Fibroblast of skin of left quadriceps (primary cell): ENCODE measurements around the gene CPPED1.

ENCODE experiments used
- DNase-seq, 2 experiments: peaks; one replicate each; pipeline ENCODE4 v3.0.0-alpha.2; 2013; ENCODE audit warnings: low read depth in 2 of 2

The CPPED1 gene

DNA sequence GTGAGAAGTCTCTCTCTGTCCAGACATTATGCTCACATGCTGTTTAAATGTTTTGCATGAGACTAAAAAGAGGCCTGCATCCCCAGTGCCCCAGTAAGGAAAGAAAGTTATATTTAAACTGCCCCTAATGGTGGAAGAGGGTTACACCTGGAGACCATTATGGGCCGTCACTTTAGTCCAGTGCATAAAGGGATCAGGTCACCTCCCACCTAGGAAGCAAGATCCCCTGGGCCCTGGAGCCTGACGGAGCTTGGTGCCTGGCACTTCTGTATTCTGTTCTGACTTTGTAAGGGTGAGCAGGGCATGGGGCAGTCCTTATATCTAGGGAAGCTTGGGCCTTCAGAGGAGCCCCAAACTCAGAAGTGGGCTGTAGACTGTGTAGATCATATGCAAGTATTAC lies 67.9 kb downstream of the CPPED1 start:
- no peak for DNase-seq

DNA sequence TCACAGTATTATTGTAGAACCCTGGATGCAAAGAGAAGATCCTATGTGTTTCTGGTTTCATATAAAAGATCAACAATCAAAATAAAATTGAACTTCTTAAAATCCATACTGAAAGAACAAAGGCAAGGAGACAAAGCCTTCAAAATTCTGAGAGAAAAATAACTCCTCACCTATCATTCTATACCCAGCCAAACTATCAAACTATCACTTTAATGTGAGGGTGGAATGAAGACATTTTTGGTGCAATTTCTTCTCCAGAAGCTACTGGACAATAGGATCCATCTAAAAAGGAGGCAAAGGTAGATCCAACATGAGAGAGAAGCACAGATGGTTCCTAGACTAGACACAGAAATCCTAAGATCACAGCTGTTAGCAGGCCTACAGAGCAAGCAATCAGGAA lies 71.1 kb downstream of the CPPED1 start:
- no peak for DNase-seq

DNA sequence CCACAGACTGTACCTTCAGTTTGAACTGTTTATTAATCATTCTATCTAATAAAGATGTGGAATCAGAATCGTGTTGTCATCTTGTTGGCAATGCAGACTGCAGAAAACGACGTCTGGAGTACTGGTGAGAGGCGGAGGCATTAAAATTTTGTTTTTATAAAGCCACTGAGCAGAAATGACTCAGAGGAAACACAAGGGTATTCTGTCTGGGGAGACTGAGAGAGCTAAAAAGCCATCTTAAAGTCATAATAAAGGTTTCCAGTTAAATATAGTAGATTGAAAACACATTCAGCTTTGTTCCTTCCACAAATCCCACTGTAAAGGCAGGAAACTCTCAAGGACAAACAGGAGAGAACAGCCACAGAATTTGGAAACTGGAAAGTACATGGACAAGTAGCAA lies 74.2 kb downstream of the CPPED1 start:
- peak; percentile 50 to 56 for DNase-seq

DNA sequence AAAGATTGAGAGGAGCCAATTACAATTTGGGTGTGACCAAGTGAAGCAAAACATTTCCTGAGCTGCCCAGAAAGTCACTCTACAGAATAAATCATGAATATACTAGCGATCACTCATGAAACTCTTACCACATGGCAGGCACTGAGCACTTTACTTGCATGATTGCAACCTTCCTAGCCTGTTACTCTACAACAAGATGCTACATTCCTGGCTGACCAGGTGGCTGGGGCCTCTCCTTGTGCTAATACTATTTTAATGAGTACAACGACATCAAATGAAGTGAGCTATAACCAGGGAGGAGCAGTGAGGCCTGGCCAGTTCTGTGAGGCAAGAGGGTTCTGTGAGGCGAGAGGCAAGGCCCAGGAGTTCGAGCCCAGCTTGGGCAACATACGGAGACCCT lies 75.2 kb downstream of the CPPED1 start:
- no peak for DNase-seq

DNA sequence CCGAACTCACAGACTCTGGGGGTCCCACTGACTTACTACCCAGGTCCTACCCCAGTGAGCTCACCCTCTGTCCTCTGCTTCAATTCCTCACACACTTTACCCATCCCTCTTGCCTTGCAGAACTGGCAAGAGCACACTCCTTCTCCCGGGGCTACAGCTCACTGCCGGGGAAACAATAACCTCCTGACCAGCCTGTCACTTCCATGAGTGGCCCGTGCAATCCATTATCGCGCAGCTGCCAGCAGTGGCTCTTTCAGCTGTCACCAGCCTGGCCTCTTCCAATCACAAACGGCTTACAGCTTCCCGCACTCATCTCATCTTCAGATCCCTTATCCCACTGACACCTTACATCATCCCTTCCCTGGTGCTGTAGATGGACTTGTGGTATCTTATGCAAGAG lies 79.5 kb downstream of the CPPED1 start:
- DNase-seq: no peak

DNA sequence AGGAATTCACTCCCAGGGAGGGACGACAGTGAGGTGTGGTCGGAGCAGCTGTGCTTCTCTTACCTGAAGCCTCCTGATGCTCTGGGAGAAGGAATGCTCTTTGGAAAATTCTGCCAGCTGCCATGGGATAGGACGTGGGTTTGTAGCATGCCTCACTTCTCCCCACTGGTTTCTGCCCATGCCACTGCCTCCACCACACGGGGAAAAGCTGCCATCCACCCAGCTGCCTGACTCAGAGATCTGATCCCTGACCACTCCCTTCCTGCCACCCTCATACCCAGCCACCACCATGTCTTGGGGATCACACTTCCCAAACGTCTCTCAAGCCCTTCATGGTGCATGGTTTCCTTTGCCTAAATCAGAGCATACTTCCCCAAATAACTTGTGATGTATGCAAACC lies 80.0 kb downstream of the CPPED1 start:
- no peak for DNase-seq

DNA sequence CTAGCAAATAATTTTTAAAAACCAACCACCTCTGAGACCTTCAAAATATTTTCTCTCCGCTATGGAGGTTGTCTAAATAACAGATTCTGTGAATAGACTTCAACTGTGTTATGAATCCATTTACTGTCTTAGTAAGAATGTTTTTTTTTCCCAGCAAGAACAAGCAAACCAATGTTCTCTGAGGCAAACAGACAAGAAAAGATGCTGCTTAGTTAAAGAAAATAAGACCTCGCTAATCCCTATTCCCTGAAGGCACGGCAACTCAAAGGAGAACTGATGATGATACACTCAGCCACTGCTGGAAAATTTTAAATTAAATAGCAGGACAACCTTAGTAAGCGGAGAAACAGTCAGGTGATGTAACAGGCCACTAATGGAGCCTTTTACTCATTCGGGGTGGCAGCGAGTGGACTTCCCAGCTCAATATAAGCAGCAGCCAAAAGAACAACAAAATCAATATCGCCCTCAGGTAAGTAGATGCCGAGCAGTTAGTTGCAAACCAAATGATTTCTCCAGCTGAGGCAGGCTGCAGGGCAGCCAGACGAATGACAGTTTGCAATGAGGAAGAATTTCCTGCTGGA lies 81.8 kb downstream of the CPPED1 start:
- DNase-seq: no peak

DNA sequence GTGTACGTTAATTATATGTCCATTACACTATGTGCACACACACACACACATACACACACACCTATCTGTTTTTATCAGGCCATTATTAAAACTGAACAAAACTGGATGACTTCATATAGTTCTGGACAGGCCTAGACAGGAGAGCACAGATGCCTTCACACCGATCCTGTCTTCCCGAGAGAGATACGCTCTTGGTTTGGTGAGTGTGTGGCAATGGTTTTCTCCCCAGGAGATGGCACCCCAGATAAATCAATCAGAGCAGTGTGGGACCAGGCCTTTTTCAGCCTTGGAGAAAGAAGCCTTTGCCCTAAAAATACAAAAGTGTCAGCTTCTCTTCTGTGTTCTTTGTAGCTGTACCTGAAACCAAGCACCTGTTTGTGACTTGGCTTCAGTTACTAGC lies 83.7 kb downstream of the CPPED1 start:
- DNase-seq: no peak

DNA sequence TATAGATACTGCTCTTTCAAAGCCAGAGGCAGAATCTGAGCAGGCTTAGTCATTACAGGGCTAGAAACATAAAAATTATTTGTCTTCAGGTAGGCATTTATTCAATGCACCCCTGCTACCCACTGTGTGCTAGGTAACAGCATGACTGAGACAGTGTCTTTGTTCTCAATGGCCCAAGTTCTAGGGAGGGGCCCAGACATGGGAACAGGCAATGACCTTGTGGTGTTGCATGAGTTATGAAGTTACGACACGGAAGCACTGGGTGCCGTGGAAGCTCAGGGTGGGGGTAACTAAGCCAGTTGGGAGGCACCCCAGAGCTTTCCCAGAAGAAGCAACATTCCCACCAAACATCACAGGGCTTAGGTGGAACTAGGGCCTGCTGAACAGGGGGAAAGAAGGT lies 87.0 kb downstream of the CPPED1 start:
- DNase-seq: no peak

DNA sequence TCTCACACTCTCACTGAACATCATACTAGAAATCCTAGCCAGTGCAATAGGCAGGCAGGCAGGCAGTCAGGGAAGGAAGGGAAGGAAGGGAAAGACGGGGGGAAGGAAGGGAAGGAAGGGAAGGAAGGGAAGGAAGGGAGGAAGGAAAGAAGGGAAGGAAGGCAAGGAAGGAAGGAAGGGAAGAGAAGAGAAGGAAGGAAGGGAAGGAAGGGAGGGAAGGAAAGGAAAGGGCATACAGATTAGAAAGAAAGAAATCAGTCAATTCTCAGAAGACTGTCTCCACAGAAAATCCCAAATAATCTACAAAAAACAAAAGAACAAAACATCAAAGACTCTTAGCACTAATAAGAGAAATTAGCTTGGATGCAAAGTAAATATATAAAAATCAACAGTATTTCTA lies 93.9 kb downstream of the CPPED1 start:
- no peak for DNase-seq

DNA sequence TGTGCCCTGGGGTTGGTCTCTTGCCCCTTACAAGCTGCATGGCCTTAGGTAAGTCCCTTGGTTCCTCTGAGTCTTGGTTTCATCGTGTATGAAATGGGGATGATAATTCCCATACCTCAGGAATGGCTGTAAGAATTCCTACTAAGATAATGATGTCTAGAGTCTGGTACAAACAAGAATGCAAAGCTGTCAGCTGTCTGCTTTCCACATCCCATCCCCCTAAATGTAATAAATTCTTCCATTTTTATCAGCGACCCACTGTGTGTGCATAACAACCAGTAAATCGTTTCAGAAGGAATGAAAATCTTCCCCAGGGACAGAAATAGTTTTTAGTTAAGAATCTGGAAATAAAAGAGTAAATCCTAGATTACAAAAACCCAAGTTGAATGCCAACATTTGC lies 95.4 kb downstream of the CPPED1 start:
- DNase-seq: no peak

DNA sequence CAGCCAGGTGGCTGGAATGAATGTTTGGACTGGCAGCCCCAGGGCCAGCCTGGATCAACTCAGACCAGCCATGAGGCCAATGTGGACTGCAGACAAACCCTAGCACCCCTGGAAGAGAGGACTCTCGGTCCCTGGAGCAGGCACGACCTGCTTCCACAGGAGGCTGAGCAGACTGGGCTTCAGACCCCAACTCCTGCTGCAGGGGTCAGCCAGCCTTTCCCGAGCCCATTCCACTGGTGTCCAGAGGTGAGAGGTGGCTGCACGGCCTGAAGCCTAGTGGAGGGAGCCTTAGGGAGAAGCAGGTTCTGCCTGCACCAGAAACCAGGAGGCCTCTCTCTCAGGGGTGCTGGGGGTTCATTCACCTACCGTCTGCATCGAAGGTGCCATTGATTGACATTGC lies 97.1 kb downstream of the CPPED1 start:
- DNase-seq: no peak

DNA sequence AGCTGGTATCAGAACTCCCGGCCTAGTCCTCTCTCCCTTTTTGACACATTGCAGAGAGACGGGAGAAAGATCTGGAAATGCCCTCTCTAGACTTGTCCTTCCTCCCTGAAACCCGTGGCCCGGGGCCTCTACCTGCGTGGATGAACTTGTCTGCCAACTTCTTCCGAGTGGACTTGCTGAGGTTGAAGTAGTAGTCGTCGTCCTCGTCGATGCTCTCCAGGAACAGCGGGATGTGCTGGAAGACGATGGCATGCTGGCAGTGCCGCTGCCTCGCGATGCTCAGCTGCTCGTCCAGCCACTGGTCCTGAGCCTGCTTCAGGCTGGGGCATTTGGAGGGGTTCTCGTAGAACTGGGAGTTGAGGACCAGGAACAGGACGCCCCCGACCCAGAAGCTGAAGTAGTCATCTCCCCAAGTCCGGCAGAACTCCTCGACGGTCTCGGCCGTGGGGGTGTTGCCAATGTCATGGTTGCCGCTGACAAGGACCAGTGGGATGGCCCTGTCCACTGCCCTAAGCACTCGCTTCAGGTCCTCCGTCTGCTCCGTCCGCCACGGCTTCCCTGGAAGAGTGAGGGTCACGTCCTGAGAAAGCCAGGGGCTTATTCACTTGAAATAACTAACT lies 99.1 kb downstream of the CPPED1 start:
- no peak for DNase-seq

DNA sequence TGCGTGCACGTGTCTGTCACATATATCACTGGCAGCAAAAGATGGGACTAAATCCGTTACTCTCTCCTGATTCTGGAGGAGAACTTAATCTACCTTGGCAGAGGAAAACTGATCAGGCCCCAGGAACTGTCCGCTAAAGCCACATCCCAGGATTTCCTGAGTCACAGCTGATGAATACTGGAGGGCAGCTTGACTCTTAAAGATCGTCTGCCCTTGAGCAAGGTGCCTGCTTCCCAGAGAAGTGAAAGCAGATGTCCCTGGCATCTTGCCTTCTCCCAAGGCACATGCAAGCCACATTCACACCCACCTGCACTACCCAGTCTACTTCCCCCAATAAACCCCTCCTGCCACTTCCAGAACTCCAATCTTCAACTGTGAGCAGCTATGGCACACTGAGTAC lies 99.8 kb downstream of the CPPED1 start:
- no peak for DNase-seq

DNA sequence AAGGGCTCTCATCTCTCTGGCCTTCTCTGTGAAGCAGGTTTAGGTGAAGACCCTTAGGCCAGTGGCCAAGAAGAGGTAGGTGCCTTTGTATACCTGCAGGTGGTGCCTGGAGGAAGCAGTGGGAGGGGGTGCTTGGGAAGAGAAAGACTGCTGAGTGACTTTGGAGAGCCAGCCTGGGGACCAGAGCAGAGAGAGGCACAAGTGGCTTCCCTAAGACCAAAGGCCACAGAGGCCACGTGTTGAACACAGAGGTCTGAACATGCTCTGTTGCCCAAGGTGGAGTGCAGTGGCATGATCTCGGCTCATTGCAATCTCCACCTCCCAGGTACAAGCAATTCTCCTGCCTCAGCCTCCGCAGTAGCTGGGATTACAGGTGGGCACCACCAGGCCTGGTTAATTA lies 103.5 kb downstream of the CPPED1 start:
- no peak for DNase-seq

DNA sequence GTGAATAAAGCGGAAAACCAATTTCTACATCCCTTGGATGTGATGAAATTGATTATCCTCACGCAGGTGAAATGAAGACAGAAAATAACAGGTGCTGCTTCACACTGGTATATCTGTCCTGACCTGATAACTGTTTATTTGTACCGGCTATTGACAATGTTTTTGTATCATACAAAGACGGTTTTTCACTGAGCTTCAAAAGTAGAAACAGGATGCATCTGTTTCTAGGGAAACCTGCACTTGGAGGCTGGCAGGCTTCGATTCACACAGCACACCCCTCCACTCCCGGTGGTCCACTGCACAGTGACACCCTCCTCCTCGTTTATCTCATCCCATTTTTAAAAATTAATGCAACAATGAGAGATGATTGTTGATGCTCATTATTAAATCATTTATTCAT lies 104.5 kb downstream of the CPPED1 start:
- DNase-seq: no peak

DNA sequence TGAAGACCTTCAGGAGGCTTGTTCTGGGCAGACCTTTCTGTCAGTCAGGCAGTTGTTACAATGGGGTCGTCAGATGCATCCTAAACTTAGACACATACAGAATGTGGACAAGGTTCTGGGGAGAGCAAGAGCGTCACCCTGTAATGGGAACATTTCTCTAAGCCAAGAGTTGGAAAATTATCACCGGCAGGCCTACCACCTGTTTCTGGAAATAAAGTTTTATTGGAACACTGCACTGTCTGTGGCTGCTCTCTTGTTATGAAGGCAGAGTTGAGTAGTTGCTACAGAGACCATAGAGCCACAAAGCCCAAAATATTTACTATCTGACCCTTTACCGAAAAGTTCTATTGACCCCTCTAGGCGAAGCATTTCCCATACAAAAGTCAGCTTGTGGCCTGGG lies 106.2 kb downstream of the CPPED1 start:
- no peak for DNase-seq

DNA sequence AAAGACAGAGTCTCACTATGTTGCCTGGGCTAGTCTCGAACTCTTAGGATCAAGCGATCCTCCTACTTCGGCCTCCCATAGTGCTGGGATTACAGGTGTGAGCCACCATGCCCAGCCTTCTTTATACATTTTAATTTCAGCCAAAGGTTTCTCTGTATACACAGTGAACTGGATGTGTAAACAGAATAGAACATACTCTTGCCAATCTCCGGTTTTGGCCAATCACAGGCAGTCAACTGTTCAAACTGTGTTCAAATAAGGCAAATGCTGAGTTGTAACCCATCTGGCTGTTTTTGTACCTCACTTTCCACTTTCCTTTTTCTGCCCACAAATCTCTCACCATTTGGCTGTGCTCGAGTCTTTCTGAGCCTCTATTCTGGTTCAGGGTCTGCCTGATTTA lies 108.2 kb downstream of the CPPED1 start:
- no peak for DNase-seq

DNA sequence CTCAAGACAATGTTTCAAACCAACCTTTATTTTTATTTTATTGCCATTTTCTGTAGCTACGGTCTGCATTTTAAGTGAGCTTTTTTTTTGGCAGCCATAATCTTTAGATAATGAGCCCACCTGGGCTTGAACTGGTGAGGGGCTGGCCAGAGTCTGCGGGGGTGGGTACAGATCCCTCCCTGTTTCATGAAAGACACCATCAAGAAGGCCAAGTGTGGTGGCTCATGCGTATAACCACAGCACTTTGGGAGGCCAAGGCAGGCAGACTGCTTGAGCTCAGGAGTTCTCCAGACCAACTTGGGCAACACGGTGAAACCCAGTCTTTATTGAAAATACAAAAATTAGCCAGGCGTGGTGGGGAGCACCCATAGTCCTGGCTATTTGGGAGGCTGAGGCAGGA lies 113.7 kb downstream of the CPPED1 start:
- no peak for DNase-seq

DNA sequence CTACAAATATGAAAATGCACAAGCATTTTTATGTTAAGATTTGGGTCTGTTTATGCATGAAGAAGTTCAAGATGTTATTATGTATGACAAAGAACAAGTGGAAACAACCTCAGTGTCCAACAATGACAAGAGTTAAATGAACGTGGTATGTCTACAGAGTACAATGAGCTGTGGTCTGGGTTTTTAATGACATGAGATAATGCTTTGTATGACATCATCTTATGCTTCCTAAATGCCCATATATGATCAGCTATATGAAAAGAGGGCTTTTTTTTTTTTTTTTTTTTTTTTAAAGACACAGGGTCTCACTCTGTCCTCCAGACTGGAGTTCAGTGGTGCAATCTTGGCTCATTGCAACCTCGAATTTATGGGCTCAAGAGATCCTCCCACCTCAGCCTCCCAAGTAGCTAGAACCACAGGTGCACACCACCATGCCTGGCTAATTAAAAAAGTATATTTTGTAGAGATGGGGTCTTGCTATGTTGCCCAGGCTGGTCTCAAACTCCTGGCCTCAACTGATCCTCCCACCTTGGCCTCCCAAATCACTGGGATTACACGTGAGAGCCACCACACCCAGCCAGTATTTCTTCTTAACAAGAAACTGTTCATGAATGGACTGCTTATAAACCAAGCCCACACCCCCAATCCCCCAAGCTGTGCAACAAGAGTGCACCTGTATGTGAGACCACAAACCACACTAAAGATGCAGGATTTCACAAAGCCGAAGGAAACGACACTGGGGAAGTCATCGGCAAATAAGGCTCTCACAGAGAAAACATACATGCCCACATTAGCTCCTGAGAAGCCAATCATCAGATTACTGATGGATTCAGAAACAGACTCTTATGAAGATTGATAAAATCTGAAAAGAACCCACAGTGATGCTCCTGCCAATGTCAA lies 114.5 kb downstream of the CPPED1 start:
- DNase-seq: no peak

DNA sequence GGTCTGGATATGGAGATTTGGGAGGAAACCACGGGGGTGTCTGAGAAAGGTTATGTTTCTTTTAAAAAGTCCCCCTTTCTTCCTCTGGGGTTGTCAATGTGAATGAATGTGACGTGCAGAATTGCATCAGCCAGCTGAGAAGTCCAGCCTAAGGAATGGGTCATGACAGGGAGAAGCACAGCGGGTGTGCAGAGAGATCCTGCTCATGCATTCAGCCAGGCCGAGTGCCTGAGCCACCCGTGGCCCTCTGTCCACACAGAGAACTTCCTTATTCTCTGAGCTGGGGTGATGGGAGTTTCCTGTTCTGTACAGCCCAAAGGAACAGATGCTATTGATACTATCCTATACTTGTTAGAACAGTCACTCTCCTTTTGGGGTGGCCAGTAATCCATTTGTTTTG lies 117.9 kb downstream of the CPPED1 start:
- no peak for DNase-seq

DNA sequence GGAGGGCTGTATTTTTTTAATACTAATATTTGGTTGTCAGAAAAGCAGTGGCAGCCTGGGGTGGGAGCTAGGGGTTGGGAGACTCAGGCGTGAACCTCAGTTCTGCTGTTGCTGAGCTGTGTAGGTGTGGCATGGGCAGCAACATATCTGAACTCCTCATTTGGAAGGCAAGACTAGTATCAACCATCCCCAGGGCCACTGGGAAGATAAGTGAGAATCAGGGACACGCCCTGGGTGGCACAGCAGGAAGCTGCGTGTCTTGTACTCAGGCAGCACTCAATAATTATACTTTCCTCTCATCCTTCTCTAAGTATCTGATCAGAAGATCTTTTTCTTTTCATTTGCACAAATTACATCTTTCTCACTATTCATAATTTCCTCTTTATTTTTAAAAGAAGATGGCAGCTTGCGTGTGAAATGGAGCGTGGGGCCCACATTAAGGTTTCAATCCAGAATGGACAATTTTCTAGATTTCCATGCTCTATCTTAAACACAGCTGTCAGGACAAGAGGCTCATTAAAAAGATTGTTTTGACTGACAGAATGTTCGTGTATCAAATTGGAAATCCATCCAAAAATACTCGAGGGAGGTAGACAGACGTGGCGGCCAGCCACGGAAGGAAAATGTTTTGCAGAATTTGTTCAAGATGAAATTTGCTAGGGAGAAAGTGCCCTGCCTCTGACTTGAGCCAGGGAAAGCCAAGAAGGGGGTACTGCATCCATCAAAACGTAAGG lies 121.1 kb downstream of the CPPED1 start:
- no peak for DNase-seq

DNA sequence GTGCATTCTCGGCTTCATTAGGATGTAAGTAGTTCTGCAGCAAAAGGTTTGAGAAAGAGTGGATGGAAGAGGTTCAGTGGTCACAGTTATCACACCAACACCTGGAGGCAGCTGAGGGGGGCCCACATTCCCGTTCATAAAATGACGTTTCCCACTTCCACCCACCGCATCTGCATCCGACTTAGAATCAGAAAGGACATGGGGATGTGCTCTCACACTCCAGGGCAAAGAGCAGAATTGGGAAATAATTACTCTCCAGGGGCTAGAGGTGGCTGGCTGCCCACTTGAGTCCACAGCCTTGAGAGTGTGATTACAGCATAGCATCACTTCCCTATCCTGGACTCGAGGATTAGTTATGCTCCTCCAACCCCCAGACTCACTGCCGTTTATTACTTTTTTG lies 122.0 kb downstream of the CPPED1 start:
- no peak for DNase-seq
